ENCODE data around the gene GP1BB.

GRCh38 chr22:19738664-19739447, 15.5 kb downstream of the GP1BB start:
- TF ChIP-seq CTCF (IDR thresholded peaks at IDR 0.05; ENCODE audit: low read depth, low read length) = no peak
- TF ChIP-seq EZH2phosphoT487 (IDR thresholded peaks at IDR 0.05; ENCODE audit: low read depth) = no peak

All from OCI-LY3 (cell line).